CD4-positive, alpha-beta memory T cell (primary cell): ENCODE results near the gene ACAD8. TPM values are rescaled to one million over a fixed set of nuclear protein-coding genes. Genes with fewer than 3 reads are reported as not detected.

Experiments
- CTCF ChIA-PET: fragments of 350-600 bp; sonication (Branson Sonifier 250); formaldehyde crosslinking; loops from one replicate; lab custom pipeline; 2021; ENCODE audit warnings: inconsistent platforms; ENCODE audit not compliant: partially characterized antibody; lab: Charles Lee
- POLR2A ChIA-PET: fragments of 350-600 bp; sonication (Branson Sonifier 250); formaldehyde crosslinking; loops from one replicate; lab custom pipeline; 2021; ENCODE audit not compliant: partially characterized antibody; lab: Charles Lee
- DNase-seq, 5 donors: peaks; one replicate each; pipeline versions ENCODE4 v3.0.0 to v3.0.0-alpha.2; 2020 to 2022; ENCODE audit warnings: mixed read lengths in 1 of 5
- H3K27ac ChIP-seq: one replicate; pipeline ENCODE4 v1.7.0; 2013; ENCODE audit warnings: low read depth, low read length
- H3K27me3 ChIP-seq: 2 replicates; pipeline ENCODE4 v1.7.0; 2013; ENCODE audit warnings: mild to moderate bottlenecking, low read length, moderate library complexity; ENCODE audit not compliant: insufficient read depth
- H3K36me3 ChIP-seq: 2 replicates; pipeline ENCODE4 v1.7.0; 2013; ENCODE audit warnings: mild to moderate bottlenecking, low read length, moderate library complexity; ENCODE audit not compliant: insufficient read depth
- H3K4me1 ChIP-seq: 2 replicates; pipeline ENCODE4 v1.7.0; 2013; ENCODE audit warnings: mild to moderate bottlenecking, low read length, moderate library complexity; ENCODE audit not compliant: insufficient read depth
- H3K4me3 ChIP-seq, 2 donors: one replicate each; pipeline ENCODE4 v1.7.0; 2013; ENCODE audit warnings: low read length in 2 of 2, mild to moderate bottlenecking in 1 of 2
- H3K9me3 ChIP-seq, 2 donors: one replicate each; pipeline ENCODE4 v1.7.0; 2013; ENCODE audit warnings: low read length in 2 of 2, control low read depth in 1 of 2; ENCODE audit not compliant: control insufficient read depth in 1 of 2
- H3K27ac Mint-ChIP-seq, 7 donors: one replicate each; pipeline ENCODE4 v1.8.0; 2020 to 2021; ENCODE audit warnings: mixed read lengths in 7 of 7, mild to moderate bottlenecking in 6 of 7, inconsistent platforms in 3 of 7, moderate library complexity in 3 of 7
- H3K27me3 Mint-ChIP-seq, 2 donors: one replicate each; pipeline ENCODE4 v1.8.0; 2020 to 2021; ENCODE audit warnings: mixed read lengths in 2 of 2
- H3K36me3 Mint-ChIP-seq, 2 donors: one replicate each; pipeline ENCODE4 v1.8.0; 2020 to 2021; ENCODE audit warnings: mixed read lengths in 2 of 2, inconsistent platforms in 1 of 2, mild to moderate bottlenecking in 1 of 2
- H3K4me1 Mint-ChIP-seq, 4 donors: one replicate each; pipeline ENCODE4 v1.8.0; 2020 to 2021; ENCODE audit warnings: mixed read lengths in 4 of 4, mild to moderate bottlenecking in 1 of 4
- H3K4me3 Mint-ChIP-seq, 8 donors: one replicate each; pipeline ENCODE4 v1.8.0; 2020 to 2021; ENCODE audit warnings: mixed read lengths in 8 of 8, mild to moderate bottlenecking in 7 of 8, moderate library complexity in 6 of 8, inconsistent platforms in 3 of 8
- H3K9me3 Mint-ChIP-seq, 8 donors: one replicate each; pipeline ENCODE4 v1.8.0; 2020 to 2021; ENCODE audit warnings: mixed read lengths in 8 of 8, mild to moderate bottlenecking in 5 of 8, inconsistent platforms in 3 of 8, moderate library complexity in 1 of 8
- intact Hi-C: fragments of 100-400 bp; cut with micrococcal nuclease; formaldehyde crosslinking; loops from one replicate; pipeline ENCODE4 v1.15.1; 2023
- polyA plus RNA-seq, 2 donors: library from polyadenylated mRNA; unstranded; fragments of 300-500 nt; fragmentation: Illumina TruSeq; gene quantifications; one replicate each; pipeline ENCODE4 v1.2.3, GENCODE V29; 2021
- total RNA-seq, 2 experiments: library from RNA; stranded (reverse); gene quantifications; one replicate each; pipeline ENCODE4 v1.2.3, GENCODE V29; 2021

The ACAD8 gene
- total and polyA plus RNA-seq, 4 experiments from 2014 or later, result 17.8 to 38.6 (median 29.6) TPM

DNA sequence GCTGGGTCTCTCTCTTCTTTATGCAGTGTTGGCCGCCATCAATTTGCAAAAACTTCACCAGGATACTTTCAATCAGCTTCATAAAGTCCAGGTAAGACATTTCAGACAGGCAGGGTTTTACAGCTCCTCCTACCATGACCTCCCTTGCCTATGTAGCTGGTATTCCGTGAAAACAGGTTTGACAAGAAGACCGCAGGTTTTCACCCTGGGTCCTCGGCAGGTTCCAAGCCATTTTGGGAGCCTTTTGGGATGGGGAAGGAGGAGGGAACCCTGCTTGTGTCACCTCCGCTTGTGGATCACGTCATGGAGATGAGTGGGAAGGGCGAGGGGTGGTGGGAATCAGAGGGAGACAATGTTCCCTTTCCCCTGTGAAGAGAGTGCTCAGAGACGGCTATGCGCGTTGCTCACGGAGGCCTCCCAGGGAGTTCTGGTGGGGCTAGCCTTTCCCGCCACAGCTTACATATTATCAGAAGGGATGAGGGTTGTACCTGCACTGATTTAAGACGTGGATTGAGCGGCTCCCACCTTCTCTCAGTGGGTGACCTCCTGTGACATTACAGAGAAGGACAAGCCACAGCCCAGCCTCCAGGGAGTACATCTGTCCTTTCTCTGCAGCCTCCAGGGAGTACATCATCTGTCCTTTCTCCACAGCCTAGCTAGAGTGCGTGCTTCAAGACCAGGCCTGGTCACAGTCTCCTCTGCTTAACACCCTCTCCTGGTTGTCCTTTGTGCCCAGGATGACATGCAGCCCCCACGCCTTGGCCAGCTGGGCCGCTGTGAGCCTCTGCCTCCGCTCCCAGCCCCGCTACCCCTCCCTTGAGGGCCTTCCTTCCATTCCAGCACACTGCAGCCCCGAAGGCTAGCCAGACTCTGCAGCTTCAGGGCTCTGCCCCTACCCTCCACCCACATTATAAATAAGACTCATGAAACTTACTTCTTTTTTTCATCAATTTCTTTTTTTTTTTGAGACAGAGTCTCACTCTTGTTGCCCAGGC, 40.0 kb downstream of the ACAD8 start:
- Histone ChIP-seq H3K4me3 (no peak overlapping the region), H3K36me3 (no peaks in the 10 kb centered on the region), H3K27me3 (no peaks in the 10 kb centered on the region), H3K9me3 (no peaks in the 10 kb centered on the region), H3K4me1 (no peaks in the 10 kb centered on the region), H3K27ac (no peak overlapping the region)
- Mint-ChIP-seq H3K4me1 (no peaks in the 10 kb centered on the region), H3K27me3 (no peaks in the 10 kb centered on the region), H3K4me3 (no peak overlapping the region), H3K36me3 (no peaks in the 10 kb centered on the region), H3K27ac (no peak overlapping the region), H3K9me3 (no peaks in the 10 kb centered on the region)
- ChIA-PET CTCF (interaction anchor here (1.4 kb wide), 1 partner anchor 18 kb away, joined by 4 read pairs; no protein-coding TSS in a partner anchor), POLR2A (no interaction called here)
- intact Hi-C loops, result no loop called here
- DNase-seq, result no peak

DNA sequence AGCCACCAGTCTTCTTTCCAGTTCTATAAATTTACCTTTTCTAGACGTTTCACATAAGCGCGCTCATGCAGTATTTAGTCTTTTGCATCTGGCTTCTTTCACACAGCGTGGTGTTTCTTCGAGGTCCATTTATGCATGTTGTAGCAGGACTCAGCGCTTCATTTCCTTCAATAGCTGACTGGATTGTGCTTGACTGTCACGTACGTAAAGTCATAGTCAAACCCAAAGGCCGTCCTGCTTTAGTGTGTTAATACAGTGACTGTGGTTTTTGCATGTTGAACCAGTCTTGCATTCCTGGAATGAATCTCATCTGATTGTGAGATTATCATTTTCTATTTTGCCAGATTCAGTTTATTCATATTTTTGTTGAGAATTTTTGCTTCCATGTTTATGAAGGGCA, 41.3 kb downstream of the ACAD8 start:
- no peaks in the 10 kb centered on the region for H3K4me1 ChIP-seq
- CTCF ChIA-PET, result no interaction called here
- Mint-ChIP-seq H3K9me3 (no peaks in the 10 kb centered on the region), H3K27ac (no peak overlapping the region), H3K4me1 (no peaks in the 10 kb centered on the region), H3K27me3 (no peaks in the 10 kb centered on the region), H3K36me3 (no peaks in the 10 kb centered on the region), H3K4me3 (no peak overlapping the region)
- H3K9me3 ChIP-seq, result no peaks in the 10 kb centered on the region
- H3K4me3 ChIP-seq, result no peak overlapping the region
- POLR2A ChIA-PET, result no interaction called here
- H3K27ac ChIP-seq, result no peak overlapping the region
- intact Hi-C loops, result no loop called here
- no peaks in the 10 kb centered on the region for H3K36me3 ChIP-seq
- no peaks in the 10 kb centered on the region for H3K27me3 ChIP-seq
- DNase-seq, result no peak

DNA sequence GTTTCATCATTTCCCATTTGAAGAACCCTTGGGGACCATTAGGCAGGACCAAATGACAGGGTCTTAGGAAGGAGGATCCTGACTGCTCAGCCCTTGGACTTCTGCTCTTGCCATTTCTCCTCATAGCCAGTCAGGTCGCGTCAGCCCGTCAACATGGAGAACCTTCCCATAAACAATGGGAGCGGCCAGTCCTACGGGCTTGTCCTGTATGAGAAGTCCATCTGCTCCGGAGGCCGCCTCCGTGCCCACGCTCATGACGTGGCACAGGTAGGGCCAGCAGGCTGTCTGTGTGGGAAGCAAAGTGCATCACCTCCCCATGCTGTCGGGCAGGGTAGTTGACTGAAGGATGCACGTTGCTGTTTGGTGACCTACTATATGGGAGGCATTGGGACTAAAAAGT, 58.9 kb downstream of the ACAD8 start:
- Mint-ChIP-seq H3K36me3 (peaks cover 3% of the 10 kb centered on the region in 2 donors), H3K4me1 (no peaks in the 10 kb centered on the region), H3K9me3 (peaks cover 0 to 10% (median 8%) of the 10 kb centered on the region in 8 donors), H3K4me3 (no peak overlapping the region), H3K27me3 (no peaks in the 10 kb centered on the region), H3K27ac (no peak overlapping the region)
- CTCF ChIA-PET, result no interaction called here
- POLR2A ChIA-PET, result no interaction called here
- Histone ChIP-seq H3K9me3 (no peaks in the 10 kb centered on the region), H3K4me3 (no peak overlapping the region), H3K27me3 (no peaks in the 10 kb centered on the region), H3K4me1 (no peaks in the 10 kb centered on the region), H3K27ac (no peak overlapping the region), H3K36me3 (no peaks in the 10 kb centered on the region)
- intact Hi-C loops, result no loop called here
- no peak for DNase-seq

GRCh38 chr11:134312807-134313206, 59.4 kb downstream of the ACAD8 start:
- Mint-ChIP-seq H3K27ac (no peak overlapping the region), H3K4me1 (no peaks in the 10 kb centered on the region), H3K9me3 (peaks cover 0 to 16% (median 14%) of the 10 kb centered on the region in 8 donors), H3K36me3 (peaks cover 4 to 7% of the 10 kb centered on the region in 2 donors), H3K4me3 (no peak overlapping the region), H3K27me3 (no peaks in the 10 kb centered on the region)
- POLR2A ChIA-PET, result no interaction called here
- H3K27ac ChIP-seq, result no peak overlapping the region
- H3K27me3 ChIP-seq, result no peaks in the 10 kb centered on the region
- CTCF ChIA-PET, result no interaction called here
- no peaks in the 10 kb centered on the region for H3K36me3 ChIP-seq
- no peaks in the 10 kb centered on the region for H3K4me1 ChIP-seq
- no peak for DNase-seq
- no peaks in the 10 kb centered on the region for H3K9me3 ChIP-seq
- intact Hi-C loops, result no loop called here
- no peak overlapping the region for H3K4me3 ChIP-seq

DNA sequence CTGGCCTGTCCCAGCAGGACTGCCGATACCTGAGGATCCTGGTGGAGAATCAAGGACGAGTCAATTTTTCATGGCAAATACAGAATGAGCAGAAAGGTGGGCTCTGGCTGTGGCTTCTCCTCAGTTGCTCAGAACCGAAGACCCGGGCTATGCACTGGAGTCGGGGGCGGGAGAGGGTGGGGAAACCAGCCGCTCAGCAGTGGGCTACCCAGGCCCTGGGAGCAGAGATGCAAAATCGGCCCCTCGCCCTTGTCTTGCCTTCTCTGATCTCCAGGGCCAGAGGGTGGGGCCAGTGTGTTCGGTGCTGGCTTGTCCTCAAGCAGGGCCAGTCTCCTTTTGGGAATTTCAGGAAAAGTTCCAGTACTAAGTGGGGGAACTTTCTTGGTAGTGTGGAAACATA, 60.0 kb downstream of the ACAD8 start:
- no peak overlapping the region for H3K4me3 Mint-ChIP-seq

DNA sequence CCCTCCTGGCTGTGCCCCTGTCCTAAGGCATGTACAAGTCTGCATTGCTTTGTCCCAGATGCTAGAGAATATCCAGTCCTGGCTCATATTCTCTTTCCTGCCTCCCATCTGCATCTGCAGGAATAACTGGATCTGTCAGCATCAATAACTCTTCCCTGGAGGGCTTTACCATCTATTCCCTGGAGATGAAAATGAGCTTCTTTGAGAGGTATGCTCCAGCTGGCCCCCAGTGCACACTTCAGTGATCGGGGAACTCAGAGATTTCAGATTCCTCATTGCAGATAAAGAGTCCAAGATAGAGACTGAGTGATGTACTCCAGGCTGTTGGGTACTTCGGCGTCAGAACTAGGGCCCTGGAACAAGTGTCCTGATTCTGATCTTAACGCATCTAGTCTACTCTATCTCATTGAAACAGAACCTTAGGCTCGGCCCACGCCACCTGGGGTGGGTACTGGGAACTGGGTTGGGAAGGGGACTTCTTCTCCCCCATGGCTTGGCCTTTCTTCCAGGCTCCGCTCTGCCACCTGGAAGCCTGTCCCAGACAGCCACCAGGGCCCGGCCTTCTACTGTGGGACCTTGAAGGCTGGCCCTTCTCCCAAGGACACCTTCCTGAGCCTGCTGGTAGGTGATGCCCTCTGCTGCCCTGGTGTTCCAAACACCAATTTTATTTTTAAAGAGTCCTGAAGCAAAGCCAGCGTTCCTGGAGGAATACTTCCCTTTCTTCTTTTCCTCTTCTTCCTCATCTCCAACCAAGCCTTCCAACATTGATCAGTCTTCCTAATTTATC, 60.6 kb downstream of the ACAD8 start:
- no peaks in the 10 kb centered on the region for H3K4me1 Mint-ChIP-seq
- no peak overlapping the region for H3K27ac ChIP-seq
- intact Hi-C loops, result no loop called here
- ChIA-PET POLR2A (no interaction called here), CTCF (no interaction called here)
- DNase-seq, result no peak
- no peak overlapping the region for H3K4me3 ChIP-seq
- no peak overlapping the region for H3K4me3 Mint-ChIP-seq
- no peaks in the 10 kb centered on the region for H3K27me3 ChIP-seq
- no peak overlapping the region for H3K27ac Mint-ChIP-seq
- H3K36me3 ChIP-seq, result no peaks in the 10 kb centered on the region
- H3K9me3 ChIP-seq, result no peaks in the 10 kb centered on the region
- peaks cover 5 to 8% of the 10 kb centered on the region in 2 donors for H3K36me3 Mint-ChIP-seq
- no peaks in the 10 kb centered on the region for H3K27me3 Mint-ChIP-seq
- peaks cover 0 to 27% (median 21%) of the 10 kb centered on the region in 8 donors for H3K9me3 Mint-ChIP-seq
- H3K4me1 ChIP-seq, result no peaks in the 10 kb centered on the region

More for the DNA sequence above, 60.0 kb downstream of the ACAD8 start:
- Mint-ChIP-seq H3K4me1 (no peaks in the 10 kb centered on the region), H3K27me3 (no peaks in the 10 kb centered on the region), H3K9me3 (peaks cover 0 to 20% (median 19%) of the 10 kb centered on the region in 8 donors), H3K27ac (no peak overlapping the region), H3K36me3 (peaks cover 5 to 8% of the 10 kb centered on the region in 2 donors)
- Histone ChIP-seq H3K27ac (no peak overlapping the region), H3K4me1 (no peaks in the 10 kb centered on the region), H3K36me3 (no peaks in the 10 kb centered on the region), H3K4me3 (no peak overlapping the region), H3K27me3 (no peaks in the 10 kb centered on the region), H3K9me3 (no peaks in the 10 kb centered on the region)
- CTCF ChIA-PET, result no interaction called here
- intact Hi-C loops, result no loop called here
- DNase-seq, result no peak
- POLR2A ChIA-PET, result no interaction called here
